GM18526 (cell line): ENCODE measurements around the gene FAM9C.

Source experiments
- POLR2A ChIP-seq: IDR thresholded peaks from 3 replicates; pipeline ENCODE4 v1.6.1; 2011; ENCODE audit not compliant: insufficient read length; ENCODE audit errors: extremely low read depth

The FAM9C gene

GRCh38 chrX:13078739-13079444 lies 34.5 kb upstream of the FAM9C start:
- TF ChIP-seq POLR2A: no peak

- TF ChIP-seq POLR2A: no peak
These were observed 32.7 kb upstream of the FAM9C start for GRCh38 chrX:13077168-13077567.

DNA sequence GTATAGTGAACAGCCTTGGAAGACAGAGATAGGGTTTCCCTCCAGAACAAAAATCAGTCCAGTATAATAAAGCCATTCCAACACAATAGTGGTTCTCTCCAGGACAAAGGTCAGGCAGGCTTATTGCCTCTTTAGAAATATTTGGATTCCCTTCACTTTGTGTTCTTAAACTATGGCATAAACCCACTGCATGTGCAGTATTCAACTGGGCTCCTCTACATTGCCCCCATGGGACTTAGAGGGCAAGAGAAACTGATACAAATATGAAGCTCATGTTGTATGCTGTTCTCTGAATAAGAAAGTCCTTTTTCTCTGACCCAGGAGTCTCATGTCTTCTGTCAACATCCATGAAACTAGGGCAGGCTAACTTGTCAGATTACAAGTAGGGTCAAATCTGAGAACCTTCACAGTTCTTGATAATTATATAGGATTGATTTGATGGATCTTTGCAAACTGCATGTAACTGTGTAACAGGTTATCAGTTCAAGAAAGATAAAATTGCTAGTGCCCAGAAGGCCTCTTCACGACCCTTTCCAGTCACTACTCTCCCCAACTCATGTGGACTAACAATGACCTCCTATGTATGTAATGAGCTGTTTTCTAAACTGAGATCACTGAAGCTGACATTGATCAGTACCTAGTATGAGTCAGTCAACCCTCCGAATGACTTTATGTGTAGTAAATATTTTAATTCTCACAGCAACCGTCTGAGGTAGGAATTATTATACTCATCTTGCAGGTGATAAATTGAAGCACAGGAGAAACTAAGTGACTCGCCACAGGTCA lies 31.9 kb upstream of the FAM9C start:
- no peak for TF ChIP-seq POLR2A

GRCh38 chrX:13074297-13075262 lies 30.2 kb upstream of the FAM9C start:
- TF ChIP-seq POLR2A: no peak

DNA sequence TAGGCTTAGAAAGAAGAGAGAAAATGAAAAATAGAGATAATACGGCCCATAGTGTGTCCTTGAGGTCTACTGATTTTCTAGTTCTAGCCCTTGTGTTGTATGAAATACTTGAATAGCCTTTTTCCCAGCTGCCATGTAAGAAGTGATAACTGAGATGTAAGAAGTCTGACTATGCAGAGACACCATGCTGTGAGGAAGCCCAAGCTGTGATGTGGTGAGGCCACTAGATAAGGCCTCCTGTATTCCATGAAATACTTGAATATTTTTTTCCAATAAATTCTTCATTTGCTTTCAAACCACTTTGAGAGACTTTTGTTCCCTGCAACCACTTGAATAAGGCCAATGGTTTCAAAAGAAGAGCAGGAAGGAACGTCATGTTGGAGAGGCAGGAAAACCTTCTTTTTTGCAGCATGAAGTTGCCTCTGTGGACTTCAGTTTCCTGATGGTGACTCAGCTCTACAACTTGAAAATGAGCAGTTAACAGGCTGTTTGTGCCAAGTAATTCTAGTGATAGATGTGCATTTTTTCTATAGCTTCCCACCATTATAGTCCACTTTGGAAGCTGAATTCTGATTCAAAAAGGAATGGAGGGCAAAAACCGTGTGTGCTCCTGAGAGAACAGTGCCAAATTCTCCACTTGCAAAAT lies 25.5 kb upstream of the FAM9C start:
- TF ChIP-seq POLR2A: no peak

DNA sequence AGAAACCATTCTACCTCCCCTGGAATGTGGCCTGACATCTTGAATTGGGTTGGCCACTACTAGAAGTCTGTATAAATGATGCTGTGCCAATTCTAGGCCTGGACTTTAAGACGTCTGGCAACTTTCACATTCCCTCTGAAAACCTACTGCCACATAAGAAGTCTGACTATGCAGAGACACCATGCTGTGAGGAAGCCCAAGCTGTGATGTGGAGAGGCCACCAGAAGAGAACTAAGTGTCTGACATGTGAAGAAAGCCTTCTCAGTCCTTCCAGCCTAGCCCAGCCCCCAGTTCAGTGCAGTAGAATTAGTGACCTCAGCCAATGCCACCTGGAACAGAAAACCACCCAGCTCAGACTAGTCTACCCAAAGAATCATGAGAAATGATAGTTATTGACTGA lies 24.2 kb upstream of the FAM9C start:
- no peak for TF ChIP-seq POLR2A

GRCh38 chrX:13067773-13068172 lies 23.4 kb upstream of the FAM9C start:
- no peak for TF ChIP-seq POLR2A

GRCh38 chrX:13066391-13066790 lies 22.0 kb upstream of the FAM9C start:
- no peak for TF ChIP-seq POLR2A

GRCh38 chrX:13064599-13065143 lies 20.3 kb upstream of the FAM9C start:
- no peak for TF ChIP-seq POLR2A

DNA sequence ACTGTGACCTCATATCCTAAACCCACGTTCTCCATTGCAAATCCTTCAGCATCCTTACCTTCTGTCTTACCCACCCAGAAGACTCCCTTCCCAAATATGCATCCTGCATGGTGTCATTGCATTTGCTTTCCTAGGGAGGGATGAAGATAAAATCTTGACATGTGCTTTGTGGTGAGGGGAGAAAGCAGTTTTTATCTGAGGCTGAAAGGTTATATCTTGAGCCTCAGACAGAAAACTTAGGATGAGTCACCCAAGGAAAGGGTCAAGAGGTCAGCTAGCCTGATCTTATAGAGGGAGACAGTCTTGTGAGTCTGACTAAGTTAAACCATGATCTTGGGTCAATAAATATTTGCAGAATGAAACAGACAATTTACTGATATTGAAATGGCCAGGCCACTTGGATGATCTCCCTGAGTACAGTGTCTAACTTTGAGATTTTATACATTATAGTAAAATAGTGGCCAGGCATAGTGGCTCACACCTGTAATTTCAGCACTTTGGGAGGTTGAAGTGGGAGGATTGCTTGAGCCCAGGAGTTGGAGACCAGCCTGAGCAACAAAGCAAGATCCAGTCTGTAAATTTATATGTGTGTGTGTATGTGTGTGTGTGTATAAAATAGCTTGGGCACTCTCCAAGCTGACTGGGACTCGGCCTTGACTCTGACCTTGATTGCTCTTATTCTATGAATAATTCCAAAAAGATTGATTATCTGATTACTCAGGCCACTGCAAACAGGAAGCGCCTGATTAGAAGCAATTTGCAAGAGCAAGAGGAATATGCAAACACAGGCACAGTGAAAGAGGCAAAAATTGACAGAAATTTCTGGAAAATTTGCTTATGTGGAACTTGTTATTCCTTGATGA lies 15.4 kb upstream of the FAM9C start:
- no peak for TF ChIP-seq POLR2A

- TF ChIP-seq POLR2A: no peak
These were observed 11.1 kb upstream of the FAM9C start for GRCh38 chrX:13055486-13055885.

GRCh38 chrX:13053171-13053570 lies 8.8 kb upstream of the FAM9C start:
- TF ChIP-seq POLR2A: no peak

DNA sequence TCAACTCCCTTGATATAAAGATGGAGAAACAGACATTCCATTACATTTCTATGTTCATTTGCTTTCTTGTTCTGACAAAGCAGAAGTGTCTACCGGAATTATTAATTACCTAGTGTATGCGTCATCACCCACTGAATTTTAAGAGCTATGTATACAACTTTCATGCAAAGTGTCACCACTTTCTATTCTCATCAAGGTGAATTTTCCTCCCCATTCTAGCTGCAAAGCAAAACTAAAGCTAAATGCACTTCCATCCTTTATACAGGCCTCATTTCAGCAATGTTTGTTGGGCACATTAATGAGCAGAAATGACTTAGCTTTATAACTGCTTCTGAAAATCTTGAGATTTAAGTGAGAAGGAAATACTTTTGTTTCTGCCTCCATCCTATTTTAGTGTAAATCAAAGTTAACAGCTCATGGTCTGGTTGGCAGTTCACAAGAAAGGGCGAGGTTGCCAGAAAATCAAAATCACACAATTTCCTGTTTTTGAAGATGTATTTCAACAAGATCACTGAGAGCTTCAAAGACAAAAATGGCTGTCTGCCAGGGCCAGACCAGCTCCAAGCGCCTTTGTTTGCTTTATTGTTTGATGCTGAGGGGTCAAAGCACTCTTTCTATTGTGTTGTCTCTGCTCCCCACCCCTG lies 7.2 kb upstream of the FAM9C start:
- no peak for TF ChIP-seq POLR2A

GRCh38 chrX:13051167-13051528 lies 6.7 kb upstream of the FAM9C start:
- no peak for TF ChIP-seq POLR2A

- no peak for TF ChIP-seq POLR2A
These were observed 5.7 kb upstream of the FAM9C start for GRCh38 chrX:13050151-13050550.
